Tibial artery (tissue), 4 donors: Measurements from ENCODE around the gene DCLK2.

ENCODE experiments used
- DNase-seq, 2 donors: peaks; one replicate each; pipeline ENCODE4 v3.0.0-alpha.2; 2019
- H3K27ac ChIP-seq, 2 donors: fragments of 200-600 bp; sonication (generic) in 1 of 2; 1 replicate in 1 of 2; 2 replicates in 1 of 2; pipeline ENCODE4 v1.5.1; 2018 to 2019; ENCODE audit warnings: mild to moderate bottlenecking in 1 of 2
- H3K27me3 ChIP-seq, 2 donors: fragments of 200-600 bp; sonication (generic) in 1 of 2; one replicate each; pipeline versions ENCODE4 v1.5.1 to v1.6.0; 2016 to 2019
- H3K36me3 ChIP-seq, 3 donors: fragments of 200-600 bp; sonication (generic) in 2 of 3; one replicate each; pipeline ENCODE4 v1.5.1; 2016 to 2019; ENCODE audit warnings: mild to moderate bottlenecking in 2 of 3
- H3K4me1 ChIP-seq, 4 donors: fragments of 200-600 bp; sonication (generic) in 2 of 4; 1 replicate in 3 of 4; 2 replicates in 1 of 4; pipeline ENCODE4 v1.5.1; 2016 to 2019
- H3K4me3 ChIP-seq, 2 donors: fragments of 200-600 bp; sonication (generic) in 1 of 2; 1 replicate in 1 of 2; 2 replicates in 1 of 2; pipeline ENCODE4 v1.5.1; 2018 to 2019; ENCODE audit warnings: mild to moderate bottlenecking in 2 of 2
- H3K9me3 ChIP-seq, 3 donors: fragments of 200-600 bp; sonication (generic) in 1 of 3; one replicate each; pipeline ENCODE4 v1.5.1; 2016 to 2019
- intact Hi-C: fragments of 100-400 bp; cut with DNase I; formaldehyde crosslinking; loops from one replicate; pipeline ENCODE4 v1.15.0; 2023; ENCODE audit warnings: low total_unique reads
- TF ChIP-seq, protein P1 (sequence below), 2 experiments: fragments of 200-600 bp in 1 of 2; fragments of 450-650 bp in 1 of 2; IDR thresholded peaks; one replicate each; pipeline ENCODE4 v1.5.1; 2017 to 2019; ENCODE audit warnings: antibody characterized with exemption in 2 of 2, mild to moderate bottlenecking in 1 of 2, moderate library complexity in 1 of 2

Gene DCLK2

DNA sequence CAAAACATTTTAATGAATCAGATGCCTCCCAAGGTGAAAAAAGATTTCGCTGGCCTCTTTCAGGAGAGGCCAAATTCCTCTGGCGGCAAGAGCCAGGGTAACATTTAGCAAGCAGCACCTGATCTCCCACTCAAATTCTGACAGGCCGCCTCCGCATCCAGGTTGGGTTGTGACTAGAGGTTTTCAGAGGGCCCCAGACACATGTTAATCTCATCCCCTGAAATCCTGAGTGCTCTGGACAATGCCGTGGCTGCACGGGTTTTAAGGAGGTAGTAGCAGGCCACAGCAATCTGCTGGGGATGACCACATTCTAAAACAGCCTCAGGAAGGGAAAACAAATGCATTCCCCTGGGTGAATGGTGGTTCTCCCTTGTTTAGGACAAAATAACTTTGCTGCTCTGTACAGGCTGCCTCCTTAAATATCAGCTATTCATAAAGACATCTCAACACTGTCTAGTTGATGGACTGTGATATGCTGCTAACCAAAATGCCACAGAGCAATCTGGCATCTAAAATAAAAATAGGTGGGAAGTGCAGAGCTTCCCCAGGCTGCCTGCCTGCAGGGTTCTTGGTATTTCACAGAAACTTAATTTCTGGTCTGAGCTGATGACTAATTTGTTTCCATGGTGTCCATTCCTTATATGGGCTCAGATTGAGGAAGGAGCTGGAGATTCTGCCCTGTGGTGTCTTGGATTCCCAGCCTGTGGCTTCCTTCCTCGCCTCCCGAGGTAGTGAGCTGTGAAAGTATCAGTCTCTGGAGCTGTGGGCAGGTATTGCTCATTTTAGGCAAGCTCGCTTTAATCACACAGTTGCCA, 202.0 kb downstream of the DCLK2 start:
- intact Hi-C loops: no loop called here

DNA sequence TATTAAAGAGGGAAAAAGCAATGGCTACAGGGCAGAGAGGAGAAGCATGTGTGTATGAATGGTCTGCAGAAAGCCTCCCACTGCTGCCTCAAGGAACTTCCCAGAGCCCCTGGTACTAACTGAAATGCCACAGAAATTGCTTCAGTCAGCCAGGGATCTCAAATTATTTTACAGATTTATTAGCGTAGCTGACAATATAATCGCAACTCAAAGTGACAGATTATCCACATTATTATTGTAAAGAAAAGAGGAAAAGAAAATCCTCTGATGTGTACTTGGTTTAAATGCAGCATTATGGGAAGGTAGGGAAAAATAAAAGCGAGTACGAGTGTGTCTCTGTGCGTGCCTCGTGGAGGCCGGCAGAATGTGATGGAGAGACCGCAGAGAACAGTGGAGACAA, 202.7 kb downstream of the DCLK2 start:
- Histone ChIP-seq H3K27ac (no peak overlapping the region), H3K4me1 (peaks cover 0 to 9% (median 0%) of the 10 kb centered on the region in 4 donors), H3K9me3 (peaks cover 0 to 4% (median 0%) of the 10 kb centered on the region in 3 donors), H3K4me3 (no peak overlapping the region), H3K36me3 (peaks cover 30 to 41% (median 40%) of the 10 kb centered on the region in 3 donors), H3K27me3 (no peaks in the 10 kb centered on the region)
- DNase-seq: no peak
- intact Hi-C loops: no loop called here
- TF ChIP-seq, protein P1, sequence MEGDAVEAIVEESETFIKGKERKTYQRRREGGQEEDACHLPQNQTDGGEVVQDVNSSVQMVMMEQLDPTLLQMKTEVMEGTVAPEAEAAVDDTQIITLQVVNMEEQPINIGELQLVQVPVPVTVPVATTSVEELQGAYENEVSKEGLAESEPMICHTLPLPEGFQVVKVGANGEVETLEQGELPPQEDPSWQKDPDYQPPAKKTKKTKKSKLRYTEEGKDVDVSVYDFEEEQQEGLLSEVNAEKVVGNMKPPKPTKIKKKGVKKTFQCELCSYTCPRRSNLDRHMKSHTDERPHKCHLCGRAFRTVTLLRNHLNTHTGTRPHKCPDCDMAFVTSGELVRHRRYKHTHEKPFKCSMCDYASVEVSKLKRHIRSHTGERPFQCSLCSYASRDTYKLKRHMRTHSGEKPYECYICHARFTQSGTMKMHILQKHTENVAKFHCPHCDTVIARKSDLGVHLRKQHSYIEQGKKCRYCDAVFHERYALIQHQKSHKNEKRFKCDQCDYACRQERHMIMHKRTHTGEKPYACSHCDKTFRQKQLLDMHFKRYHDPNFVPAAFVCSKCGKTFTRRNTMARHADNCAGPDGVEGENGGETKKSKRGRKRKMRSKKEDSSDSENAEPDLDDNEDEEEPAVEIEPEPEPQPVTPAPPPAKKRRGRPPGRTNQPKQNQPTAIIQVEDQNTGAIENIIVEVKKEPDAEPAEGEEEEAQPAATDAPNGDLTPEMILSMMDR (IDR thresholded peaks at IDR 0.05): no peak

More for the DNA sequence above, 202.0 kb downstream of the DCLK2 start:
- peaks cover 30 to 40% (median 36%) of the 10 kb centered on the region in 3 donors for H3K36me3 ChIP-seq
- H3K9me3 ChIP-seq: peaks cover 0 to 4% (median 0%) of the 10 kb centered on the region in 3 donors
- no peaks in the 10 kb centered on the region for H3K27me3 ChIP-seq
- H3K4me1 ChIP-seq: peaks cover 0 to 9% (median 0%) of the 10 kb centered on the region in 4 donors
- no peak overlapping the region for H3K4me3 ChIP-seq
- no peak for DNase-seq
- H3K27ac ChIP-seq: no peak overlapping the region
- TF ChIP-seq, protein P1 (IDR thresholded peaks at IDR 0.05): no peak

- H3K4me1 ChIP-seq: peaks cover 0 to 9% (median 0%) of the 10 kb centered on the region in 4 donors
- H3K36me3 ChIP-seq: peaks cover 10 to 21% (median 19%) of the 10 kb centered on the region in 3 donors
- intact Hi-C loops: no loop called here
- DNase-seq: no peak
- TF ChIP-seq, protein P1 (IDR thresholded peaks at IDR 0.05): no peak
- no peak overlapping the region for H3K4me3 ChIP-seq
- H3K9me3 ChIP-seq: no peaks in the 10 kb centered on the region
- H3K27me3 ChIP-seq: no peaks in the 10 kb centered on the region
- H3K27ac ChIP-seq: no peak overlapping the region
These were observed 205.4 kb downstream of the DCLK2 start for GRCh38 chr4:150283689-150284088.

DNA sequence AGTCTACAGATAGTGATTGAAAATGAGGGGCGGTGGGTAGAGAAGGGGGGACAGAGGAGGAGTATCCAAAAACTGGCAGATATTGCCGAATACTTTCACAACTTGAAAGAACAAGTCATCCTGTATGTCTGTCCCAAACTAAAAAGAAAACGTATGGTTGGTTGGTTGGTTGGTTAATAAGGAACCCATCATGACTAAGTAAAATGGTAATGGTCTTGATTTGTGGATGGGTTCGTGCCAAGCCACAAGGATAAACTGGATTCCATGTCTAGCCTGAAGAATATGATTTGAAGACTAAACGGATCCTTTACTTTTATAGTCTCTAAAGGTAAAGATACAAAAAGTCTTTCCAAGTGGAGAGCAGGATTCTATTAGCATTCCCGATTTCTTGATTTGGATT, 208.4 kb downstream of the DCLK2 start:
- H3K4me3 ChIP-seq: no peak overlapping the region
- no peaks in the 10 kb centered on the region for H3K4me1 ChIP-seq
- intact Hi-C loops: no loop called here
- no peak for DNase-seq
- H3K36me3 ChIP-seq: peaks cover 8 to 17% (median 14%) of the 10 kb centered on the region in 3 donors
- H3K9me3 ChIP-seq: no peaks in the 10 kb centered on the region
- no peaks in the 10 kb centered on the region for H3K27me3 ChIP-seq
- no peak overlapping the region for H3K27ac ChIP-seq
- TF ChIP-seq, protein P1 (IDR thresholded peaks at IDR 0.05): no peak

DNA sequence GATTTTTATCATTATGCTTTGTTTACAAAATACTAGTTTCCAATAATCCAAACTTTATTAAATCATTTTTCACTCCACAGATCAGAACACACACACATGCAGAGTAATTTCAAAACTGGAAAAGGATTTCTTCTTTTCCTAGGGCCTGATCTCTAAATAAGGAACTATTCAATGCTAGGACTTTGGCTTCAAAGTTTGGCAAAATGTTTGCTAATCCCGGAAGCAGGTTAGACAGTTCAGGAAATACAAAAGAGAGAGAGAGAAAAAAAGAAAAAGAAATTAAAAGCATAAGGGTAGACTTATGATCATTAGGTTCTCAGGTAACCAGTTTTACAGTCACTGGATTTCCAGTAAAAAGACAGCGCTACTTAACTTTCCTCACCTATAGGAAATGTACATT, 211.0 kb downstream of the DCLK2 start:
- intact Hi-C loops: no loop called here
- TF ChIP-seq, protein P1 (IDR thresholded peaks at IDR 0.05): no peak
- no peak for DNase-seq
- no peaks in the 10 kb centered on the region for H3K27me3 ChIP-seq
- no peaks in the 10 kb centered on the region for H3K4me1 ChIP-seq
- no peak overlapping the region for H3K4me3 ChIP-seq
- peaks cover 0 to 9% (median 0%) of the 10 kb centered on the region in 3 donors for H3K36me3 ChIP-seq
- no peak overlapping the region for H3K27ac ChIP-seq
- H3K9me3 ChIP-seq: no peaks in the 10 kb centered on the region
